ENCODE measurements around the gene RPH3AL.
"Not testable (repeated sequence)": the region's sequence is repeated elsewhere in the genome, so short reads cannot be mapped to it uniquely, and the experiment has no call there.

The RPH3AL gene

DNA sequence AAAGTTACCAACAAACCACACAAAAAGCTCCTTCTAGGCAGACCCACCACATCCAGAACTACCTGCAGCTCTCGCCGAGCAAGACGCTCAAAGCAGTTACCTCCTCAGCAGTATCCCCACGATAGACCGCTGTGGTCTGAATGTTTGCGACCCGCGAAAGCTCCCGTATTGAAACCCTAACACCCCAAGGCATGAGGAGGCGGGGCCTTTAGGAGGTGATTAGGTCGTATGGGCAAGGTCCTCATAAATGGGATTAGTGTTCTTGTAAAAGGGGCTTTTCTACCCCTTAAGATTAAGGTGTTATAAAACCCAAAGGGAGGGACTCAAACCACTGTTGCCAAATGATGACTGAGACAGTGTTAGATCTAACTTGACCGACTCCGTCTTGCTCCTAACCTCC, 19.0 kb upstream of the RPH3AL start:
- no peak overlapping the region for H3K4me3 ChIP-seq (ENCODE audit: low read length)
- no peak for TF ChIP-seq ZNF274 (IDR thresholded peaks at IDR 0.05; ENCODE audit: low read depth, low read length)

DNA sequence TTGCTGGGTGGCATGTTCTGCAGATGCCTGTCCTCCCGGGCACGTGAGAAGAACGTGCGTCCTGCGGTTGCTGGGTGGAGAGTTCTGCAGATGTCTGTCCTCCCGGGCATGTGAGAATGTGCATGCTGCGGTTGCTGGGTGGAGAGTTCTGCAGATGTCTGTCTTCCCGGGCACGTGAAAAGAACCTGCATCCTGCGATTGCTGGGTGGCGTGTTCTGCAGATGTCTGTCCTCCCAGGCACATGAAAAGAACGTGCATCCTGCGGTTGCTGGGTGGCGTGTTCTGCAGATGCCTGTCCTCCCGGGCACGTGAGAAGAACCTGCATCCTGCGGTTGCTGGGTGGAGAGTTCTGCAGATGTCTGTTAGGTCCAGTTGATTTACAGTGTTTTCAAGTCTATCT, 15.0 kb upstream of the RPH3AL start:
- H3K4me3 ChIP-seq (ENCODE audit: low read length): not testable (repeated sequence)

- H3K4me3 ChIP-seq (ENCODE audit: low read length): not testable (repeated sequence)
Measured at GRCh38 chr17:366657-367615, 14.3 kb upstream of the RPH3AL start.

GRCh38 chr17:364766-365165, 12.2 kb upstream of the RPH3AL start:
- TF ChIP-seq ZNF274 (IDR thresholded peaks at IDR 0.05; ENCODE audit: low read depth, low read length): no peak

DNA sequence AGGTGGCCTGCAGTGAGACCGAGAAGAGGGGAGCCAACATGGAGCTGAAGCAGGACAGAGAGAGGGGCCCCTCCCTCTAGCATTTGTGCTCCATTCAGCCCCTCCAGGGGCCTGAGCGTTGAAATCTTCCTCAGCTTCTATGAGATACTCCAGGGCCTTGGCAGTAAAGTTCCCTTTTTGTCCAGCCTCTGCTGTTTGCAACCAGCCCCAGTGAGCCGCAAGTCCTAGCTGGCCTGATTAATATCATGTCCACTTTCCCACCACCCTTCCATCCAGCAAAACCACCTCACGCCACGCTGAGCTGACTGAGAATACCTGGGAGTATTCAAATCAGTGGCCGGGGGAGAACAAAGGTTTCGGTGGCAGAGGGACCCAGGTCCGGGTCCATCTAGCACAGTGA, 11.7 kb upstream of the RPH3AL start:
- H3K4me3 ChIP-seq (ENCODE audit: low read length): no peak overlapping the region
- no peak for TF ChIP-seq ZNF274 (IDR thresholded peaks at IDR 0.05; ENCODE audit: low read depth, low read length)

More at GRCh38 chr17:364766-365165, 12.2 kb upstream of the RPH3AL start:
- H3K4me3 ChIP-seq (ENCODE audit: low read length): no peak overlapping the region

DNA sequence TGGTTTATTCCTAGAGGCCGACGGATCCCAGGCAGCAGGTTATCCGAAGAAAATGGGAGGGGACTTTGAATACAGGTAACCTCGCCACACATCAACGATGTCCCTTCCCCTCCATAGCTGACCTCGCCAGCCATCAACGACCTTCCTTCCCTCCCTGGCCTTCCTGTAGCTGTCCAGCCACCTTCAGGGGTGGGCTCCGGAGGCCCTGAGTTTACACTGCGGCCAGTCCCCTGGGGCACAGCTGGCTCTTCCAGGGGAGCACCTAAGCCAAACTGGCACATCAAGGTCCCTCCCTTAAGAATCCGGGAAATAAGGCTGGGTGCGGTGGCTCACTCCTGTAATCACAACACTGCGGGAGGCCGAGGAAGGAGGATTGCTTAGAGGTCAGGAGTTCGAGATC, 10.1 kb upstream of the RPH3AL start:
- TF ChIP-seq ZNF274 (IDR thresholded peaks at IDR 0.05; ENCODE audit: low read depth, low read length): no peak
- H3K4me3 ChIP-seq (ENCODE audit: low read length): no peak overlapping the region

GRCh38 chr17:360092-360750, 7.6 kb upstream of the RPH3AL start:
- no peak overlapping the region for H3K4me3 ChIP-seq (ENCODE audit: low read length)
- no peak for TF ChIP-seq ZNF274 (IDR thresholded peaks at IDR 0.05; ENCODE audit: low read depth, low read length)

- H3K4me3 ChIP-seq (ENCODE audit: low read length): no peak overlapping the region
- no peak for TF ChIP-seq ZNF274 (IDR thresholded peaks at IDR 0.05; ENCODE audit: low read depth, low read length)
Measured at GRCh38 chr17:358491-359151, 6.0 kb upstream of the RPH3AL start.

- no peak overlapping the region for H3K4me3 ChIP-seq (ENCODE audit: low read length)
- no peak for TF ChIP-seq ZNF274 (IDR thresholded peaks at IDR 0.05; ENCODE audit: low read depth, low read length)
Measured at GRCh38 chr17:357644-358043, 5.0 kb upstream of the RPH3AL start.

GRCh38 chr17:356671-357434, 4.2 kb upstream of the RPH3AL start:
- no peak overlapping the region for H3K4me3 ChIP-seq (ENCODE audit: low read length)
- TF ChIP-seq ZNF274 (IDR thresholded peaks at IDR 0.05; ENCODE audit: low read depth, low read length): no peak

DNA sequence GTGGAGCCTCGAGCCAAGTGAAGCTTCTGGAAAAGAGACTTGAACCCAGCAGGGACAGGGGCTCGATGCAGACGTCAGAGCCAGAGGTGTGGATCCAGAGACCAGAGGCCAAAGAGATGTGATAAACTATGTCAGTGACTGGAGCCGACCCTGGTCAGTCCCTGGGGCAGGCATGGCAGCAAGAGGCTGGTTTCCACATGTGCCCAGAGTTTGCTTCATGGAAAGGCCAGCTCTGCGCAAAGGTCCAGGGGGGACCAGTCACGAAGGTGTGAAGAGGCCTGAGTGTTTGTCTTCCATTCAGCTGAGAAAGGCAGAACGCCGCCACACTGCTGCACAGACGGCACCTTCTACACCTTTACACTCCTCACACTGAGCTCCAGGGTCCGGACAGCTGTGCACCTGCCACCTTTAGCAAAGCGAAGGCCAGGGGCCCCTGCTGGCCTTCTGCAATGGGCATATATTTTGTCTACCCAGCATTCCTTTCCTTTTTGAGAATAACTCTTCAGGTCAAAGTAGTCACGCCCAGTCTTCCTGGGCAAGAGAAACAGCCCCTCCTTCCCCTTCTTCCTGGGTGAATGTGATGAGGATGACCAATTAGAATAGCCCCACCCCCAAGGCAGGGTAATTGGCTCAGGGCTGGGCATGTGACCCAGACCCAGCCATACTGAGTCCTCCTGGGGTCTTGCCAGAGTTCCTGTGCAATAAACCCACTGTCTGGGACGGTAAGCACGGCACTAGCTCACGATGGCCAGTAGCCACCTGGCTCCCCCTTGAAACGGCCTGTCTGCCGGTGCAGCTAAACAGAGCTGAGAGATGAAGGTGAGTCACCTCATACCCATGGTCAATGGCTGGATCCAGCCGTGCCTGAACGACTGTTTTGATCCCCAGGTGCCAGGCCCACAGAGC, 2.3 kb upstream of the RPH3AL start:
- TF ChIP-seq ZNF274 (IDR thresholded peaks at IDR 0.05; ENCODE audit: low read depth, low read length): no peak

DNA sequence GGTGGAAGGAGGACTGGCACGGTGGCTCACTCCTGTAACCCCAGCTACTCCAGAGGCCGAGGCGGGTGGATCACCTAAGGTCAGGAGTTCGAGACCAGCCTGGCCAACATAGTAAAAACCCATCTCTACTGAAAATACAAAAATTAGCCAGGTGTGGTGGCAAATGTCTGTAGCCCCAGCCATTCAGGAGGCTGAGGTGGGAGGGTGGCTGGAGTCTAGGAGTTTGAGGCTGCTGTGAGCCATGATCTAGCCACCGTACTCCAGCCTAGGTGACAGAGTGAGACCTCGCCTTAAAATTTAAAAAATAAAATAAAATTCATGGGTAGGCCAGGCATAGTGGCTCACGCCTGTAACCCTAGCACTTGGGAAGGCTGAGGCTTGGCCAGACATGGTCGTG, 1.2 kb upstream of the RPH3AL start:
- TF ChIP-seq ZNF274 (IDR thresholded peaks at IDR 0.05; ENCODE audit: low read depth, low read length): no peak
- H3K4me3 ChIP-seq (ENCODE audit: low read length): no peak overlapping the region

More for the DNA sequence above, 2.3 kb upstream of the RPH3AL start:
- no peak overlapping the region for H3K4me3 ChIP-seq (ENCODE audit: low read length)

DNA sequence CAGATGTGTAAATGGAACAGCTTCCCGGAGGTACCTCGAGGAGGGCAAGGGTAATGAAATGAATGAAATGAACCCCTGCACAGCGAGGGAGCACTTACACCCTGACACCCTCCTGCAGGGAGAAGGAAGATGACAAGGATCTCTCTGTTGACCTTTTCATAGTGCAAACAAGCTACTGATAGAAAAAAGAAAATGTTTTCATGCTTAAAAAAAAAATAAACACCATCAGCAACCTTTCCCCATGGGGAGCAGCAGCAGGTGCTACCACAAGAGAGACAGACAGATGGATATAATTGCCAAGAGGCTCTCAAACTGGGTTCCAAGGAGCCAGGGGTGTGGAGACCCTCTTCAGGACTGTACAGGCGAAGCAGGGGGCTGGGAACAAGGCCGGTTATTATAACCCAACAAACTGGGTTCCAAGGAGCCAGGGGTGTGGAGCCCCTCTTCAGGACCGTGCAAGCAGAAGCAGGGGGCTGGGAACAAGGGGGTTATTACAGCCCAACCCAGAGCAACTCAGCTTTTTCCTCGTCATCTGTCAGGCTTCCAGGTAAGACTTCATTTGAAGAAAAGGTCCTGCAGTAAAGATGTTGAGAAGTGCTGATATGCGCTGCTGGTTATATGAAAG, 718 bp upstream of the RPH3AL start:
- H3K4me3 ChIP-seq (ENCODE audit: low read length): no peak overlapping the region
- no peak for TF ChIP-seq ZNF274 (IDR thresholded peaks at IDR 0.05; ENCODE audit: low read depth, low read length)
